ENCODE measurements around the gene ATOH8.
"Not testable (repeated sequence)": the region's sequence is repeated elsewhere in the genome, so short reads cannot be mapped to it uniquely, and the experiment has no call there.

Gene ATOH8

GRCh38 chr2:85712849-85713612 is 40.8 kb upstream of the ATOH8 start:
- no peak for DNase-seq (ENCODE audit: low spot score in 2 of 2)
- Histone ChIP-seq H3K36me3 (replicated peaks) (no peaks in the 10 kb centered on the region), H3K4me3 (no peak overlapping the region), H3K4me1 (no peaks in the 10 kb centered on the region), H3K27me3 (ENCODE audit: low read depth) (peaks cover 7% of the 10 kb centered on the region; the same call in 1 of the 2 replicates), H3K9me3 (no peaks in the 10 kb centered on the region)
- in situ Hi-C loops (cut with MboI; ENCODE audit: low sequenced_read_pairs): no loop called here

- DNase-seq (ENCODE audit: low spot score in 2 of 2): no peak
- H3K9me3 ChIP-seq: no peaks in the 10 kb centered on the region
- H3K27me3 ChIP-seq (ENCODE audit: low read depth): peaks cover 3% of the 10 kb centered on the region; the same call in 1 of the 2 replicates
- H3K4me3 ChIP-seq: no peak overlapping the region
- H3K36me3 ChIP-seq (replicated peaks): no peaks in the 10 kb centered on the region
- H3K4me1 ChIP-seq: no peaks in the 10 kb centered on the region
- in situ Hi-C loops (cut with MboI; ENCODE audit: low sequenced_read_pairs): no loop called here
These were observed 40.0 kb upstream of the ATOH8 start for GRCh38 chr2:85713836-85714235.

- in situ Hi-C loops (cut with MboI; ENCODE audit: low sequenced_read_pairs); H3K27me3 ChIP-seq (ENCODE audit: low read depth); H3K9me3 ChIP-seq; DNase-seq (ENCODE audit: low spot score in 2 of 2); H3K4me1 ChIP-seq; H3K4me3 ChIP-seq; H3K36me3 ChIP-seq (replicated peaks): not testable (repeated sequence)
These were observed 39.4 kb upstream of the ATOH8 start for GRCh38 chr2:85714421-85714820.

GRCh38 chr2:85714841-85715240 is 39.0 kb upstream of the ATOH8 start:
- no peaks in the 10 kb centered on the region for H3K4me1 ChIP-seq
- H3K27me3 ChIP-seq (ENCODE audit: low read depth): no peaks in the 10 kb centered on the region
- H3K36me3 ChIP-seq (replicated peaks): no peaks in the 10 kb centered on the region
- in situ Hi-C loops (cut with MboI; ENCODE audit: low sequenced_read_pairs): no loop called here
- no peak overlapping the region for H3K4me3 ChIP-seq
- DNase-seq (ENCODE audit: low spot score in 2 of 2): no peak
- H3K9me3 ChIP-seq: no peaks in the 10 kb centered on the region

GRCh38 chr2:85716346-85716914 is 37.4 kb upstream of the ATOH8 start:
- in situ Hi-C loops (cut with MboI; ENCODE audit: low sequenced_read_pairs): no loop called here
- no peak for DNase-seq (ENCODE audit: low spot score in 2 of 2)
- Histone ChIP-seq H3K4me3 (no peak overlapping the region), H3K9me3 (no peaks in the 10 kb centered on the region), H3K27me3 (ENCODE audit: low read depth) (no peaks in the 10 kb centered on the region), H3K36me3 (replicated peaks) (no peaks in the 10 kb centered on the region), H3K4me1 (no peaks in the 10 kb centered on the region)

- in situ Hi-C loops (cut with MboI; ENCODE audit: low sequenced_read_pairs): no loop called here
- H3K36me3 ChIP-seq (replicated peaks): no peaks in the 10 kb centered on the region
- no peak for DNase-seq (ENCODE audit: low spot score in 2 of 2)
- H3K4me3 ChIP-seq: no peak overlapping the region
- no peaks in the 10 kb centered on the region for H3K9me3 ChIP-seq
- no peaks in the 10 kb centered on the region for H3K27me3 ChIP-seq (ENCODE audit: low read depth)
- no peaks in the 10 kb centered on the region for H3K4me1 ChIP-seq
These were observed 36.3 kb upstream of the ATOH8 start for GRCh38 chr2:85717308-85718008.

- H3K27me3 ChIP-seq (ENCODE audit: low read depth): no peaks in the 10 kb centered on the region
- no peaks in the 10 kb centered on the region for H3K9me3 ChIP-seq
- no peak for DNase-seq (ENCODE audit: low spot score in 2 of 2)
- in situ Hi-C loops (cut with MboI; ENCODE audit: low sequenced_read_pairs): no loop called here
- no peaks in the 10 kb centered on the region for H3K4me1 ChIP-seq
- H3K36me3 ChIP-seq (replicated peaks): no peaks in the 10 kb centered on the region
- no peak overlapping the region for H3K4me3 ChIP-seq
These were observed 35.8 kb upstream of the ATOH8 start for GRCh38 chr2:85718009-85718391.

GRCh38 chr2:85718885-85719492 is 34.8 kb upstream of the ATOH8 start:
- in situ Hi-C loops (cut with MboI; ENCODE audit: low sequenced_read_pairs): no loop called here
- no peaks in the 10 kb centered on the region for H3K4me1 ChIP-seq
- no peak for DNase-seq (ENCODE audit: low spot score in 2 of 2)

GRCh38 chr2:85719609-85720240 is 34.1 kb upstream of the ATOH8 start:
- in situ Hi-C loops (cut with MboI; ENCODE audit: low sequenced_read_pairs): no loop called here
- no peaks in the 10 kb centered on the region for H3K36me3 ChIP-seq (replicated peaks)
- no peaks in the 10 kb centered on the region for H3K4me1 ChIP-seq
- H3K4me3 ChIP-seq: no peak overlapping the region
- H3K9me3 ChIP-seq: no peaks in the 10 kb centered on the region
- H3K27me3 ChIP-seq (ENCODE audit: low read depth): no peaks in the 10 kb centered on the region
- no peak for DNase-seq (ENCODE audit: low spot score in 2 of 2)

More at GRCh38 chr2:85718885-85719492, 34.8 kb upstream of the ATOH8 start:
- Histone ChIP-seq H3K9me3 (no peaks in the 10 kb centered on the region), H3K4me3 (no peak overlapping the region), H3K27me3 (ENCODE audit: low read depth) (no peaks in the 10 kb centered on the region), H3K36me3 (replicated peaks) (no peaks in the 10 kb centered on the region)

- H3K36me3 ChIP-seq (replicated peaks): no peaks in the 10 kb centered on the region
- H3K4me3 ChIP-seq: no peak overlapping the region
- H3K9me3 ChIP-seq: no peaks in the 10 kb centered on the region
- no peaks in the 10 kb centered on the region for H3K4me1 ChIP-seq
- DNase-seq (ENCODE audit: low spot score in 2 of 2): no peak
- peaks cover 1% of the 10 kb centered on the region; the same call in 1 of the 2 replicates for H3K27me3 ChIP-seq (ENCODE audit: low read depth)
- in situ Hi-C loops (cut with MboI; ENCODE audit: low sequenced_read_pairs): no loop called here
These were observed 33.3 kb upstream of the ATOH8 start for GRCh38 chr2:85720533-85720932.

- Histone ChIP-seq H3K4me1 (no peaks in the 10 kb centered on the region), H3K36me3 (replicated peaks) (no peaks in the 10 kb centered on the region)
- in situ Hi-C loops (cut with MboI; ENCODE audit: low sequenced_read_pairs): no loop called here
These were observed 32.1 kb upstream of the ATOH8 start for GRCh38 chr2:85721641-85722040.

GRCh38 chr2:85722519-85722918 is 31.3 kb upstream of the ATOH8 start:
- no peak for DNase-seq (ENCODE audit: low spot score in 2 of 2)
- in situ Hi-C loops (cut with MboI; ENCODE audit: low sequenced_read_pairs): no loop called here
- H3K9me3 ChIP-seq: no peaks in the 10 kb centered on the region
- H3K4me1 ChIP-seq: no peaks in the 10 kb centered on the region
- H3K27me3 ChIP-seq (ENCODE audit: low read depth): peaks cover 2% of the 10 kb centered on the region
- H3K4me3 ChIP-seq: no peak overlapping the region
- no peaks in the 10 kb centered on the region for H3K36me3 ChIP-seq (replicated peaks)

More at GRCh38 chr2:85721641-85722040, 32.1 kb upstream of the ATOH8 start:
- Histone ChIP-seq H3K27me3 (ENCODE audit: low read depth) (peaks cover 2% of the 10 kb centered on the region), H3K9me3 (no peaks in the 10 kb centered on the region), H3K4me3 (no peak overlapping the region)
- no peak for DNase-seq (ENCODE audit: low spot score in 2 of 2)

- Histone ChIP-seq H3K27me3 (ENCODE audit: low read depth) (peaks cover 2% of the 10 kb centered on the region), H3K4me3 (no peak overlapping the region), H3K4me1 (no peaks in the 10 kb centered on the region), H3K36me3 (replicated peaks) (no peaks in the 10 kb centered on the region), H3K9me3 (no peaks in the 10 kb centered on the region)
- in situ Hi-C loops (cut with MboI; ENCODE audit: low sequenced_read_pairs): no loop called here
- DNase-seq (ENCODE audit: low spot score in 2 of 2): no peak
These were observed 30.0 kb upstream of the ATOH8 start for GRCh38 chr2:85723707-85724360.

Measured in HAP-1 (cell line).